Medulla oblongata (tissue), 1 donor: ENCODE data around the gene AHRR.

Experiments used
- DNase-seq: peaks from one replicate; pipeline ENCODE4 v3.0.0-alpha.2; 2015; ENCODE audit errors: extremely low spot score

AHRR gene

GRCh38 chr5:414991-415927, 93.7 kb downstream of the AHRR start:
- peak; percentile 90 for DNase-seq

GRCh38 chr5:415928-416635, 94.6 kb downstream of the AHRR start:
- no peak for DNase-seq

- no peak for DNase-seq
Measured at GRCh38 chr5:416636-416960, 95.1 kb downstream of the AHRR start.

GRCh38 chr5:417301-418161, 96.0 kb downstream of the AHRR start:
- no peak for DNase-seq

GRCh38 chr5:418162-419121, 96.9 kb downstream of the AHRR start:
- no peak for DNase-seq

GRCh38 chr5:419970-420369, 98.5 kb downstream of the AHRR start:
- no peak for DNase-seq

GRCh38 chr5:420632-421286, 99.2 kb downstream of the AHRR start:
- DNase-seq: no peak

- no peak for DNase-seq
Measured at GRCh38 chr5:421287-421880, 99.9 kb downstream of the AHRR start.

GRCh38 chr5:421901-422300, 100.4 kb downstream of the AHRR start:
- no peak for DNase-seq

- DNase-seq: no peak
Measured at GRCh38 chr5:422323-423232, 101.1 kb downstream of the AHRR start.

GRCh38 chr5:423233-423565, 101.7 kb downstream of the AHRR start:
- no peak for DNase-seq

GRCh38 chr5:423626-424261, 102.2 kb downstream of the AHRR start:
- DNase-seq: no peak

GRCh38 chr5:424301-425110, 103.0 kb downstream of the AHRR start:
- peak; percentile 46 for DNase-seq

- DNase-seq: peak; percentile 26
Measured at GRCh38 chr5:425714-426113, 104.2 kb downstream of the AHRR start.

GRCh38 chr5:426392-426976, 105.0 kb downstream of the AHRR start:
- no peak for DNase-seq

GRCh38 chr5:427415-428087, 106.0 kb downstream of the AHRR start:
- no peak for DNase-seq

- no peak for DNase-seq
Measured at GRCh38 chr5:428219-428618, 106.7 kb downstream of the AHRR start.
